H1 (cell line): ENCODE measurements around the gene NPTX1.

Source experiments
- BRCA1 ChIP-seq: IDR thresholded peaks from 2 replicates; pipeline ENCODE4 v1.6.1; 2012; ENCODE audit warnings: low read depth, low read length, improper control_type of control experiment
- CTCF ChIP-seq, 3 experiments: IDR thresholded peaks; 1 replicate in 2 of 3; 2 replicates in 1 of 3; pipeline versions ENCODE4 v1.5.1 to v1.6.1; 2011; ENCODE audit warnings: low read length in 3 of 3, mild to moderate bottlenecking in 3 of 3, inconsistent platforms in 2 of 3, low read depth in 1 of 3, moderate library complexity in 1 of 3; ENCODE audit not compliant: insufficient read depth in 1 of 3; ENCODE audit errors: control extremely low read depth in 1 of 3
- EP300 ChIP-seq, 2 experiments: IDR thresholded peaks; 1 replicate in 1 of 2; 2 replicates in 1 of 2; pipeline ENCODE4 v1.6.1; 2011 to 2012; ENCODE audit warnings: low read depth in 2 of 2, low read length in 2 of 2, mild to moderate bottlenecking in 2 of 2, borderline replicate concordance in 1 of 2, inconsistent platforms in 1 of 2, moderate library complexity in 1 of 2
- HDAC2 ChIP-seq, 2 experiments: fragments of 300-600 bp in 1 of 2; sonication (generic) in 1 of 2; IDR thresholded peaks; 2 replicates each; pipeline ENCODE4 v1.6.1; 2011 to 2012; ENCODE audit warnings: low read depth in 2 of 2, low read length in 2 of 2, mild to moderate bottlenecking in 2 of 2, moderate library complexity in 2 of 2, borderline replicate concordance in 1 of 2, inconsistent platforms in 1 of 2
- HDAC6 ChIP-seq: IDR thresholded peaks from one replicate; pipeline ENCODE4 v1.7.1; 2012; ENCODE audit warnings: low read depth, mild to moderate bottlenecking, inconsistent platforms, low read length, moderate library complexity
- MAFK ChIP-seq: IDR thresholded peaks from 2 replicates; pipeline ENCODE4 v1.6.1; 2012; ENCODE audit warnings: low read depth, mild to moderate bottlenecking, improper control_type of control experiment, low read length
- POLR2A ChIP-seq, 2 experiments: IDR thresholded peaks; 1 replicate in 1 of 2; 2 replicates in 1 of 2; pipeline ENCODE4 v1.6.1; 2011; ENCODE audit warnings: low read depth in 2 of 2, low read length in 2 of 2, mild to moderate bottlenecking in 2 of 2; ENCODE audit errors: control extremely low read depth in 1 of 2
- RXRA ChIP-seq: IDR thresholded peaks from 2 replicates; pipeline ENCODE4 v1.6.1; 2011; ENCODE audit warnings: low read depth, mild to moderate bottlenecking, low read length, moderate library complexity; ENCODE audit not compliant: insufficient read depth
- SIN3A ChIP-seq, 2 experiments: IDR thresholded peaks in 1 of 2; conservative IDR thresholded peaks in 1 of 2; 2 replicates each; pipeline ENCODE4 v1.6.1; 2011 to 2012; ENCODE audit warnings: low read length in 2 of 2, improper control_type of control experiment in 1 of 2, low read depth in 1 of 2, mild to moderate bottlenecking in 1 of 2
- TAF1 ChIP-seq: IDR thresholded peaks from 2 replicates; pipeline ENCODE4 v1.6.1; 2011; ENCODE audit warnings: mild to moderate bottlenecking, low read depth, low read length

- no peak for TF ChIP-seq EP300 (IDR thresholded peaks at IDR 0.05; ENCODE audit: borderline replicate concordance in 1 of 2, low read depth in 2 of 2, low read length in 2 of 2)
- TF ChIP-seq SIN3A (conservative IDR thresholded peaks at IDR 0.05 in 1 of 2, IDR thresholded peaks at IDR 0.05 in 1 of 2; ENCODE audit: low read depth in 1 of 2, low read length in 2 of 2): no peak
- no peak for TF ChIP-seq HDAC2 (IDR thresholded peaks at IDR 0.05; ENCODE audit: borderline replicate concordance in 1 of 2, low read depth in 2 of 2, low read length in 2 of 2)
- TF ChIP-seq TAF1: no peak
- TF ChIP-seq MAFK: no peak
- TF ChIP-seq BRCA1: no peak
- no peak for TF ChIP-seq RXRA
- no peak for TF ChIP-seq CTCF (IDR thresholded peaks at IDR 0.05; ENCODE audit: control extremely low read depth in 1 of 3, insufficient read depth in 1 of 3, low read depth in 1 of 3, low read length in 3 of 3)
- TF ChIP-seq HDAC6: no peak
- TF ChIP-seq POLR2A (IDR thresholded peaks at IDR 0.05; ENCODE audit: control extremely low read depth in 1 of 2, low read depth in 2 of 2, low read length in 2 of 2): no peak
Observed at GRCh38 chr17:80502578-80502877, 26.1 kb upstream of the NPTX1 start.
